Measurements from ENCODE around the gene FAM25C. TPM values are rescaled to one million over a fixed set of nuclear protein-coding genes. Genes with fewer than 3 reads are reported as not detected.
"Not testable (repeated sequence)": the region's sequence is repeated elsewhere in the genome, so short reads cannot be mapped to it uniquely, and the experiment has no call there.

Gene FAM25C
- not detected for total RNA-seq
- long read RNA-seq: 0 reads

DNA sequence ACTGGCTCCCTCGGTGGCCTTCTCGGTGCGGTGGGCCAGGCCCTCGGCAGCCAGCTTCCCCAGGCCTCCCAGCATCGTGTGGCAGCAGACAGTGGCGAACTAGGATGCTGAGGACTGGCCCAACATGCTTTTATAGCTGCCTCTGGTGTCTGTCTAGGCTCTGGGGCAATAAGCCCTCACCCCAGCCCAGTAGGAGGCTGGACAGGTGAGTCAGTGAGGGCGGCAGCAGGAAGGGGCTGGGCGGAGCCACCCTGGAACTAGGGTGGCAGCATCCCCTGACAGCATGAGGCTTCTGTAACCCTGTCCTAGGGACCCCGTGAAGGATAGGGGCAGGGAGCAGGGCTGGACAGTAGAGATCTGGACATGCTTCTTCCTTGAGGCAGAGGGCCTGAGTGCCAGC, at the start of gene FAM25C:
TSS of gene FAM25C (minus strand) at position 101 of the 400 bp plus-strand sequence. CDS start at position 75, 26 bp downstream.
- intact Hi-C loops (cut with DNase I); ATAC-seq (ENCODE audit: poor library complexity); DNase-seq: not testable (repeated sequence)

DNA sequence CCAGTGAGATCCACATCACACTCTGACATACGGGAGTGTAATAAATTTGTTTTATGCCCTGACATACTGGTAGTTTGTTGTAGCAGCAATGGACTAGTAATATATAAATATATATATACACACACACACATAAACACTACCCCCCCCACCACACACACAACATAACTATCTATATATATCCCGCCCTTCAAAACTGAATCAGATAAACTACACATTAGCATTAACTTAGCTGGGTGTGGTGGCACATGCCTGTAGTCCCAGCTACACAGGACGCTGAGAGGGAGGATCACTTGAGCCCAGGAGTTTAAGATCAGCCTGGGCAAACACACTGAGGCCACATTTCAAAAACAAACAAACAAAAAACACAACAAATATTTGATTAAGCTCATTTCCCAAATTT, 45.0 kb upstream of the FAM25C start:
- intact Hi-C loops (cut with DNase I); ATAC-seq (ENCODE audit: poor library complexity); DNase-seq: not testable (repeated sequence)

DNA sequence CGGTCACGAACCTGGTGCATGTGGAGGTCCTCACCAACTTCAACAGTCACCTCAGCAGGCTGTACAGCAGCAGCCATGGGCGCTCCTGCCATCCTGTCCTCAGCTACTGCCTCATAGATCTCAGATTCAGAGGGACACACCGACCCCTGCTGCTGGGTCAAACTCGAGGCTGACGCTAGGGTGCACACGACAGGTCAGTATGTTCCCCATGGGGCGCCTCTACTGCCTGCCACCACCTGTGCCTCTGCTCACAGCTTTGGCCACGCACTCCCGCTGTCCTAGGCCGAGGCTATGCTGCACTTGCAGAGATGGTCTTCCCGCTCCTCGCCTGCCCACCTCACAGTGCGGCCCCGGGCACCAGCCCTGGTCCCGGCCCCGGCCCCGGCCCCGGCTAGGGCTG, 31.8 kb upstream of the FAM25C start:
- ATAC-seq (ENCODE audit: poor library complexity); intact Hi-C loops (cut with DNase I): not testable (repeated sequence)
- peak; percentile 36 for DNase-seq

DNA sequence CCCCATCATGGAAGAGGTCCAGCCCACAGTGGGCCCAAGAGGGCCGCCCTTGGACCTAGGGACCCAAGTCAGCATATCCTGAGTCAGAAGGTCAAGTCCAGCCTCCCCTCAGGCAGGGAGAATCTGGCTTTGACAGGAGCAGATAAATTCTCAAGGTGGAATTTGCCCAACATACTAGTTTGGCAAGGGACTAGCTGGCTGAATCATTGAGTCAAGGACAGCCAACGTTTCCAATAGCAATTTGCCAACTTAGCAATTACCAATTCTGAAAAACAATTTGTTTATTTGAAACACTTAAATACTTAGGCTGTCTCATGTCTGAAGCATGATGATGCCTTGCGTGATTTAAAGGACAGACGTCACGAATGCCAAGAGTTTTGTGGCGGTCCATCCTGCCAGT, 2.7 kb upstream of the FAM25C start:
- ATAC-seq (ENCODE audit: poor library complexity); intact Hi-C loops (cut with DNase I); DNase-seq: not testable (repeated sequence)

DNA sequence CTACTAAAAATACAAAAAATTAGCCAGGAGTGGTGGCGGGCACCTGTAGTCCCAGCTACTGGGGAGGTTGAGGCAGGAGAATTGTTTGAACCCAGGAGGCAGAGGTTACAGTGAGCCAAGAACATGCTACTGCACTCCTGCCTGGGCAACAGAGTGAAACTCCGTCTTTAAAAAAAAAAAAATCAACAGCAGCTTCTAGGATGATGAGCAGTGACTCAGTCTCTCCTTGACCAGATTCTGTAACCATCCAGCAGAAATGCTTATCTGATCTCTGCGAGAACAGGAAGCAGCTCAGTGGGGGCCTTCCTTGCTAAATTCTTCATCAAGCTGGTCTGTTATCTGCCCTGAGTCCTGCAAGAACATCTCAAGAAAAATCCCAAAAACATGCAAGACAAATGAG, 5.5 kb downstream of the FAM25C start:
- DNase-seq; ATAC-seq (ENCODE audit: poor library complexity); intact Hi-C loops (cut with DNase I): not testable (repeated sequence)

DNA sequence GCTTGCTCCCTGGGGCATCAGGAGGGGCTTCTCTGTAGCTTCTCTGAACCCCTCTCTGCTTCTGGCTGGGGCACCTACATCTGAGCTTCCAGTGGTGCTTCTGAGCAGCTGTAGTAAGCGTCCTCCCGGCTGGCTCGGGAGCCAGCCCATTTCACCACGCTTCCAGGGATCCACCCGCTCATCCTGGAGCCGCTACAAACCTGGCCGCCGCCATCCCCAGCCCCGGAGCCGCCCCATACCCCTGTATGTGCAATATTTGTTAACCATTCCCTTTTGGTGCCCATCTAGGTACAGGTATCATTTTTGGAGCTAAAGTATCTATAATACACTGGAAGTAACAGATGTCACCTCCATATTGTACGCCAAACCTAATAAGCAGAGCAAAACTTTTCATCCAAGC, 7.0 kb downstream of the FAM25C start:
- intact Hi-C loops (cut with DNase I); DNase-seq; ATAC-seq (ENCODE audit: poor library complexity): not testable (repeated sequence)

DNA sequence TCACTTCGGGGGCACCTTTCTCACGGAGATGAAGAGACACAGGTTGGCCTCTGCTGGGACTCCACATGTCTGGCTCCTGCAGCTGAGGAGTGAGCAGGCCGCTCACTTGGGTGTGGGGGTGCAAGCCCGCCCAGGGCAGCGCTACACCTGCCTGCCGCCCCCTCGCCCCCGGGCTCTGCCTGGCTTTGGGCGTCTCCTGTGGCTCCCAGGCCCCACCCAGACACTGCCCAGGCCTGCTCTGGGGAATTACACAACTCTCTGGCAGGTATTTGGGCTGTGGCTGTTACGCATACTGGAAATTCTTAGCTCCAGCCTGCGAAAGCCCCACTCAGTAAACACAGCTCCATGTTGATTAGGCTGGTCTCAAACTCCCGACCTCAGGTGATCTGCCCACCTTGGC, 7.9 kb downstream of the FAM25C start:
- ATAC-seq (ENCODE audit: poor library complexity): peak; percentile 58
- DNase-seq; intact Hi-C loops (cut with DNase I): not testable (repeated sequence)

DNA sequence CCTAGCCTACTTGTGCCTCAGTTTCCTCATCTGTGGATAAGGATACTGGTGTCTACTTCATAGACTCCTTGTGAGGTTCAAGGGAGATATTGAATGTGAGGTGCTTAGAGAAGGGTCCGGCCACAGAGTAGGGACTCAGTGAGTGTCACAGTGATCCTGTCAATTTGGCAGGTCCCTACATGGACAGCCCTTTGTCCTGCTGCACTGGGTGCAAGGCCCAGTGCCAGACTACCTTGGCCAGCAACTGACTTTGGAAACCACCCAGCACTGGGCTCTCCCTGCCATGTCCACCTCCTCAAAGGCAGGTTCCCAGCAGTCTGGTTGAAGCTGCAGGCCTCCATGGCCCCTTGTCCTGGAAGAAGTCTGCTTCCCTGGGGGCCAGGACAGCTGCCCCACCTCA, 9.5 kb downstream of the FAM25C start:
- DNase-seq; intact Hi-C loops (cut with DNase I): not testable (repeated sequence)
- ATAC-seq (ENCODE audit: poor library complexity): peak; percentile 34

DNA sequence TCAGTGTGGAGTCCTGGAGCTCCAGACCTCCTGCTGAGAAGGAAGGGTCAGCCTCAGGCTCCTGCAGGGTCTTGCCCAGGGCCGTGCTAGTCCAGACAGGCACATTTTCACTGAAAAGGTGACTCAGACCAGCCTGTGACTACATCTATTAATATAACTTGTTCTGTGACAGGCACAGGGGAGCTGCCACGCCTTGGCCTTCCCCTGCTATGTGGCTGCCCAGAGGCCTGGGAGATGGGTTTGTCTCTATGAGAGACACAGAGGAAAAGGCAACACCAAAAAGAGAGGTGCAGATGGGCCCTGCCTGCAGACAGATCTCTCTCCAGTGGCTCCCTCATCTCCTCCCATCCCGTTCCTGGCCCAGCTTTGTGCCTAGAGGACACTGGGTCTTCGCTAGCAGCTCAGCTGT, 10.0 kb downstream of the FAM25C start:
- intact Hi-C loops (cut with DNase I); DNase-seq: not testable (repeated sequence)
- peak; percentile 14 for ATAC-seq (ENCODE audit: poor library complexity)

DNA sequence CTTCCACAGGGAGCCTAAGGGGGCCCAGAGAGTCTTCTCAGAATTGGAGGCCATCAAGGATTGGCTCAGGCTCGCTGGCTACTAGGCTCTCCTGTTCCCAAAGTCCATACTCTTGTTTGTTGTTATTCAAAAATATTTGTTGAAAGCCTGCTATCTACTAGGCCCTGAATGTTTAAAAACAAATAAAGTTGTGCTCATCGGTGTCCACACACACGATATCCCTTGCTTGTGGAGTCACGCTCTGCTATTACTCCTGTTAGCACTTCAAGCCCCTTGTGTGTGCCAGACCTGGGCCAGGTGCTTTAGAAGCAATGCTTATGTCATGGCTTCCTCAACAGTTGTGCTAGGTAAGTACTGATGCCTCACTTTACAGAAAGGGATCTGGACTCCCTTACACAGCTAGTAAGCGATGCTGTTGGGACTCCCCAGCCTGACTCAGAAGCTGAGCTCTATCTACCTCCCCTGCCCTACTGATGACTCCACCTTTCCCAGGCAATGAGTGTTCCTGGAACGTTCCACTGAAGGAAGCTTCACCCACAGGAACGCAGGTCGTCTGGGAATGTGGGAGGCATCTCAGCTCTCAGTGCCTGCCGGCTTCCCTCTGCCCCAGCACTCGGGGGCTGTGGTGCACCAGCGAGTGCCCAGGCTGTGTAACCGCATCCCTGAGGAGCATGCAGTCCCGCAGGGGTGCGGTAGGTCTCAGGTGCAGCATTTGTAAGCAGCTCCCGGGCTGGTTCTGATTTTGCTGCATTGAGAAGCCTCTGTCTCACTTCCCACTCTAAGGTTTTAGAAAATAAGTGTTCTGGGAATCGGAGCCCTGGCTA, 10.7 kb downstream of the FAM25C start:
- ATAC-seq (ENCODE audit: poor library complexity); DNase-seq; intact Hi-C loops (cut with DNase I): not testable (repeated sequence)

DNA sequence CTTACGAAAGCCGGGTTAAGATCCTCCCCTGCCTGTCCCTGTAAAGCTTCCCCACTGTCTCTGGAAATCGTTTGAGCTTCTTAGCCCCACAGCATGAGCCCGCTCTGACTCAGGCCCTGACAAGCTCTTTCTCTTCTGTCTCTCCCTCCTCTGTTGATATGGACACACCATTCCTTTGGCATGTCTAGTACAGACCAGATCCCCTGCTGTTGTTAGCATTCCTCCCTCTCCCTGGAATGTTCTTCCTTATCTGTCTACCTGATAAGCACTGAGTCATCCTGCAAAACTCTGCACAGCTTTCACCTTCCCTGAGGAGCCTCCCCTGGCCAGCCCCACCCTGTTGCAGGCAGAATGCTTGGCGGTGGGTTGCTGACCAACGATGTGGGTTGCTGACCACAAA, 11.6 kb downstream of the FAM25C start:
- intact Hi-C loops (cut with DNase I); DNase-seq; ATAC-seq (ENCODE audit: poor library complexity): not testable (repeated sequence)

DNA sequence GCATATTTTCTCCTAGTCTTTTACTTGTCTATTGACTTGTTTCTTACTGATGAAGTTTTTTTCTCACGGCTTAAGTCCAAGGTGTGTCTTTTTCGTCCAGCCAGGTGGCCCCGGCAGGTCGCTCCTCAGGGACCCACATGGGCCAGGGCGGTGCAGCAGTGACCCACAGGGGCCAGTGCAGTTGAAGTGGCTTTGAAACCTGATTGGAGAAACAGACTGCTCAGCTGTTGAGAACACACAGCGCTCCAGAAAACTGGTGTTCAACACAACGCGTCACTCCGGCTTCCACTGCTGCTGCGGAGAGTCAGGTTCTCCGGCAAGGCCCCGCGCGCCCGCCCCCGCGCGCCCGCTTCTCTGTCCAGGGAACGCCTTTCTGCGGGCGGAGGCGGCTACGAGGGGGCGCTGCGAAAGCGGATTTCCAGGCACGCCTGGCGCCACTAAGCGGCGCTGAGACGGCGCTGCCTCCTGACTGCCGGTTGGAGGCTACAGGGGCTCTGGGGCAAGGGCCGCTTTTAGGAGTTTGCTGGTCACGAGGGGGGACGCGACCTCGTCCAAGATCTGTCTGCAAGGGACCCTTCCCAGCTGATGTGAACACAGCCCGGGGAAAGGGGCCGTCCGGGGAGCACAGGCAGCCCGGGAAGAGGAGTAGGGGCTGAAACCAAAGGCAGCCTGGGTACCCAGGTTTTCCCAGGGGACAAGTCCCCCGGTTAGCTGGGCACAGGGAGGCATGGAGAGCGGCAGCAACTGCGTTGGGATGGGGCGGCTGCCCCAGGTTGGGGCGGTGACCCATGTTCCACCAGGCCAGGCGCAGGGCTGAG, 13.0 kb downstream of the FAM25C start:
- intact Hi-C loops (cut with DNase I); DNase-seq: not testable (repeated sequence)
- ATAC-seq (ENCODE audit: poor library complexity): peak; percentile 92

DNA sequence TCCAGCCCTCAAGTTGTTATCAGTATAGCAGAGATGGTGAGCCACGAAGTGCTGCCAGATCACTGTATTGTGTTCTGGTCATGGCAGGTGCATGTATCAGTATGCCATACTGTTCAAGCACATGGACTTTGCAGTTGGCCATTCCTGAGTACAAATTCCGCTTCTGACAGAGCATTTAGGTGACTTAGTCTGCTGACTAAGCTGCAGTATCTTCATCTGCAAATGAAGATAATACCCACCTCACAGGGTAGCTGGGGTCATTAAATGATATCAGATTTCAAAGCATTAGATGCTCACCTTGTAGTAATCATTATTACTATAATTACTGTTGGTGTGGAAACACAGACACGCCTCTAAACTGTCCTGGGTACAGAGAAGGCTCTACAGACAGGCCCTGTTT, 24.2 kb downstream of the FAM25C start:
- DNase-seq; intact Hi-C loops (cut with DNase I); ATAC-seq (ENCODE audit: poor library complexity): not testable (repeated sequence)

DNA sequence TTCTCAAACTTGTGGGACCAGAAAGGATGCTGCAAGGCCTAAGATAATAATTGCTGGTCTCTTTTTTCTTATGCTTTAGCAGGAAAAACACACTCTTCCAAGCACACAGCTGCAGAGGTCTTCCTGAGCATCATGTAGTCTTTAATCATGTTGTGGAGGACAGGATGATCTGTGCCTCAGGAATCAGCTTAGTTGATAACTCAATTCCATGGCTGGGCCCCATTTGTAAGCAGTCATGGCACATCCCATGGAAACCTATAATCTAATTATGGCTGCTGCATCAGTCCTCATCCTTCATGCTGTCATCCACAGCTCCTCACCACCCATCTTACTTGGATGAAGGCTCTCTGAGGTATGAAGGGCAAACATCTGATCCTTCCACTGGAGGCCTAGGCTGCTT, 26.5 kb downstream of the FAM25C start:
- intact Hi-C loops (cut with DNase I); DNase-seq; ATAC-seq (ENCODE audit: poor library complexity): not testable (repeated sequence)

DNA sequence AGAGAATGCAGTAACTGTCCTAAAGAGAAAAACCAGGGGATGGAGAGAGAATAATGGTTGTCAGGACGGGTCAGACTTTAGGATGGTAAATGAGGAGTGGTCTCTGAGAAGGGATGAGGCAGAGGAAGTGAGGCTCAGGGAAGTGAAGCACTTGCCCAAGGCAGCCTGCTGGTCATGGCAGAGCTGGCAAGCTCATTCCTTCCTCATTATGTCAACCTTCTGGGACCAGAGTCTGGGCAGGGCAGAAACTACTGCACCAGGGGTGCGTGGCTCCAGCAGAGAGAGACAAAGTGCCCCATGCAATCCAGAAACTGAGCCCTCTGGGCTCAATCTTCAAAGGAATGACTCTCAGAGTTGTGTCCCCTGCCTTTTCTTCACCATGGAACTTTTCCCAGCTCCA, 27.5 kb downstream of the FAM25C start:
- intact Hi-C loops (cut with DNase I): not testable (repeated sequence)

DNA sequence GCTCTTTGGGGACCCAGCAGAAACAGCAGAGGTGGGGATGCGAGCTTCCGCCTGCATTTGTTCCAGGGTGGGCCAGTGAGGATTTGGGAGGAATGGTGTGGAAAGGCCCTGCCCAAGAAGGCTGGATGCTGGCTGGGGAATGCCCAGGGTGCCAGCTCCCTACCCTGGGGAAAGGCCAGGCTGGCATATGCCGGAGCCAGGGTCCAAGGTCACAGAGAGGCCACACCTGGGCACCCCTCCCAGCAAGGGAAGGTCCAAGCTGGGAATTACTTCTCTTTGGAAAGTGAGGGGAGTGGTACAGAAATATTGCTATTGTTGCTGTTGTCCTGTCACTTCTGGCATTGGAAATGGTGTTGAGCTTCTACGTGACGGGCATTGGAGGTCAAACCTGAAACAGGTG, 28.0 kb downstream of the FAM25C start:
- DNase-seq; ATAC-seq (ENCODE audit: poor library complexity); intact Hi-C loops (cut with DNase I): not testable (repeated sequence)

More for the DNA sequence above, 27.5 kb downstream of the FAM25C start:
- not testable (repeated sequence) for DNase-seq; ATAC-seq (ENCODE audit: poor library complexity)

DNA sequence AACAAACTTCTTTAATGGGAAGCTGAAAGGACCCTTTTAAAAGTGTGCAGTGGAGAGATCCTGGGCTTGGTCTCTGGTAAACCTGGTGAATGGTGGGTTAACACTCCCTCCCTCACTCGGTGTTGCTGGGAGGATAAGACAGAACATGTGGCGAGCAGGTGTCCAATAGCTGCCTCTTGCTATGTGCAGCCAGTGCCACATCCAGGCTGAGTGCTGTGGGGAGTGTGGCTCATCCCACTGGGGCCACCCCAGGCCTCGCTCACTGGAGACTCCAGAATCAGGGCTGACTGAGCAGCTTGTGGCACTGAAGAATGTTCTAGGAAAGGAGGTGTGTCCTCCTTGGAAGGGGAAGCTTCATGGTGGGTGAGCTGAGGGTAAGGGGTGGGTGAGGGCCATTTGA, 29.5 kb downstream of the FAM25C start:
- intact Hi-C loops (cut with DNase I); DNase-seq; ATAC-seq (ENCODE audit: poor library complexity): not testable (repeated sequence)

DNA sequence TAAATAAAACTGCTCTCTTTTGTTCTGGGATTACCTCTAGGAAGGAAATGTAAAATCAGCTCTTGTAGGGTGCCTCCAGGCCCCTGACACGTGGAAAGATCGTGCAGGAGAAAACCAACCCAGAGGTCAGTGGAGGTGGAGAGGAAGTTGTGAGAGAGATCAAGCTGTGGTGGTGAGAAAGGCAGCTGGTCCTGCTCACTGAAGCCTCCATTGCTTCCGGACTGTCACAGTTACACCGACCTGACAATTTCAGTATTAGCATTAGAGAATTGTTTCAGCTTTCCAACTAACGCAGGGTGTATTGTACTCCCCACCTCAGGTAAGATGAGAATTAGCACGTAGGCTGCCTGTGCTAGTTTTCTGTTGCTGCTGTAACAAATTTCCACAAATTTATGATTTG, 30.6 kb downstream of the FAM25C start:
- intact Hi-C loops (cut with DNase I); DNase-seq; ATAC-seq (ENCODE audit: poor library complexity): not testable (repeated sequence)

Data from Right ventricle myocardium superior (tissue), 1 donor.